NB4 (cell line): ENCODE data around the gene SYTL3.
"Not testable (repeated sequence)": the region's sequence is repeated elsewhere in the genome, so short reads cannot be mapped to it uniquely, and the experiment has no call there.

Experiments
- DNase-seq: peaks from one replicate; pipeline ENCODE4 v3.0.0; 2010; ENCODE audit warnings: low read depth
- H3K4me3 ChIP-seq: one replicate; pipeline ENCODE4 v1.5.1; 2011; ENCODE audit warnings: mild to moderate bottlenecking, low read depth, low read length, moderate library complexity
- MYC ChIP-seq: IDR thresholded peaks from 2 replicates; pipeline ENCODE4 v1.6.1; 2011; ENCODE audit warnings: low read depth, low read length
- POLR2A ChIP-seq: IDR thresholded peaks from 2 replicates; pipeline ENCODE4 v1.6.1; 2011; ENCODE audit warnings: mild to moderate bottlenecking; ENCODE audit not compliant: insufficient read length; ENCODE audit errors: extremely low read depth
- TF ChIP-seq, protein P1 (sequence below): IDR thresholded peaks from one replicate; pipeline ENCODE4 v1.5.1; 2012; ENCODE audit warnings: low read depth, low read length
- TF ChIP-seq, protein P2 (sequence below): IDR thresholded peaks from 2 replicates; pipeline ENCODE4 v1.6.1; 2011; ENCODE audit warnings: low read depth, low read length

SYTL3 gene

DNA sequence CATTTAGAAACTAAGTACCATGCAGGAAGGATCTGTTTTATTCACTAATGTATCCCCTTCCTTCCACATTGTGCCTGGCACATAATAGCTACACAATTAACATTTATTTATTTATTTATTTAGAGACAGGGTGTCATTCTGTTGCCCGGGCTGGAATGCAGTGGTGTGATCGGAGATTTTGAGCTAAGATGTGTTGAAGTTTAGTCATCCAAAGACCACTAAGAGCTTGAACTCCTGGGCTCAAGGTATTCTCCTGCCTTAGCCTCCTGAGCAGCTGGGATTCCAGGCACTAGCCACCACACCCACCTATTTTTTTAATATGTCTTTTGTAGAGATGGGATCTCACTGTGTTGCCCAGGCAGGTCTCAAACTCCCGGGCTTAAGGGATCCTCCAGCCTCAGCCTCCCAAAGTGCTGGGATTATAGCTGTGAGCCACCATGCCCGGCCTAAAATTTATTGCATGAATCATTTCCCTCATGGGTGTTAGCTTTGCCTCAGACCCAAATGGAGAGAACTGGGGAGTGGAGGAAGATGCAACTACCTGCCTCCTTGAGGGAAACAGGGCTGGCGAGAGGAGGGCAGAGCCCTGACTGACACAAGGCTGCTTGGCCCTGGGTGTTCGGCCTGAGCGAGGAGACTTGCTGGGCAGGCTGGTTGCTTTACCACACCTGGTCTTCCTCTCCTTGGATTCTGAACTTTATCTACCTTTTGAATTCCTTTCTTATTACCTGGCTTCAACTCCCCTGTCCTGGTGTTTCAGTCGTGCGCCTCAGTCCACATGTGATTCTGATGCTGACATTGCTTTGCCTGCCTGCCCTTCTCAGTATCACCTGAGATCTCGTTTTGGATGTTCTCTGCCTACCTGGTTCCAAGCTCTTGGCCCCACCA is 3.6 kb upstream of the SYTL3 start:
- TF ChIP-seq MYC: no peak
- TF ChIP-seq, protein P1, sequence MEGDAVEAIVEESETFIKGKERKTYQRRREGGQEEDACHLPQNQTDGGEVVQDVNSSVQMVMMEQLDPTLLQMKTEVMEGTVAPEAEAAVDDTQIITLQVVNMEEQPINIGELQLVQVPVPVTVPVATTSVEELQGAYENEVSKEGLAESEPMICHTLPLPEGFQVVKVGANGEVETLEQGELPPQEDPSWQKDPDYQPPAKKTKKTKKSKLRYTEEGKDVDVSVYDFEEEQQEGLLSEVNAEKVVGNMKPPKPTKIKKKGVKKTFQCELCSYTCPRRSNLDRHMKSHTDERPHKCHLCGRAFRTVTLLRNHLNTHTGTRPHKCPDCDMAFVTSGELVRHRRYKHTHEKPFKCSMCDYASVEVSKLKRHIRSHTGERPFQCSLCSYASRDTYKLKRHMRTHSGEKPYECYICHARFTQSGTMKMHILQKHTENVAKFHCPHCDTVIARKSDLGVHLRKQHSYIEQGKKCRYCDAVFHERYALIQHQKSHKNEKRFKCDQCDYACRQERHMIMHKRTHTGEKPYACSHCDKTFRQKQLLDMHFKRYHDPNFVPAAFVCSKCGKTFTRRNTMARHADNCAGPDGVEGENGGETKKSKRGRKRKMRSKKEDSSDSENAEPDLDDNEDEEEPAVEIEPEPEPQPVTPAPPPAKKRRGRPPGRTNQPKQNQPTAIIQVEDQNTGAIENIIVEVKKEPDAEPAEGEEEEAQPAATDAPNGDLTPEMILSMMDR: no peak
- no peak for TF ChIP-seq POLR2A
- TF ChIP-seq, protein P2, sequence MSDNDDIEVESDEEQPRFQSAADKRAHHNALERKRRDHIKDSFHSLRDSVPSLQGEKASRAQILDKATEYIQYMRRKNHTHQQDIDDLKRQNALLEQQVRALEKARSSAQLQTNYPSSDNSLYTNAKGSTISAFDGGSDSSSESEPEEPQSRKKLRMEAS: no peak
- no peak for DNase-seq
- no peak overlapping the region for H3K4me3 ChIP-seq

DNA sequence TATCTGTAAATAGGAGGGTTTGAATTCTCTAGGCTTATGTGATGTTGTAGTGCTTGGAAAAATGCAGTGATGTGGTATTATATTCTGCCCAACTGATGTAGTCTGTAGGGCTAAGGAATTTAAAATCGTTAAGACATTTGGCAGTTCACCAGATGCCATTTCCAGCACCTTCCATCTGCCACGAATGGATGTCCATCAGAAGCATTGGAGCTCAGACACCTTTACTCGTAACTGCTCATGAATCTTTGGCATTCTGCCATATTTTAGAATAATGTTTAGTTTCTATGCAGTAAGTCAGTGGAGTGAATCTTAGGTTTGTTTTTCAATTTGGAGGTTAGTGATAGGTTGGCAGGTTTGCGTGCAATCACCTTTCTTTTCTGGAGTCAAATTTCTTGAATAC is 2.4 kb upstream of the SYTL3 start:
- H3K4me3 ChIP-seq: no peak overlapping the region
- TF ChIP-seq, protein P1: no peak
- no peak for TF ChIP-seq POLR2A
- TF ChIP-seq MYC: no peak
- TF ChIP-seq, protein P2: no peak
- DNase-seq: no peak

DNA sequence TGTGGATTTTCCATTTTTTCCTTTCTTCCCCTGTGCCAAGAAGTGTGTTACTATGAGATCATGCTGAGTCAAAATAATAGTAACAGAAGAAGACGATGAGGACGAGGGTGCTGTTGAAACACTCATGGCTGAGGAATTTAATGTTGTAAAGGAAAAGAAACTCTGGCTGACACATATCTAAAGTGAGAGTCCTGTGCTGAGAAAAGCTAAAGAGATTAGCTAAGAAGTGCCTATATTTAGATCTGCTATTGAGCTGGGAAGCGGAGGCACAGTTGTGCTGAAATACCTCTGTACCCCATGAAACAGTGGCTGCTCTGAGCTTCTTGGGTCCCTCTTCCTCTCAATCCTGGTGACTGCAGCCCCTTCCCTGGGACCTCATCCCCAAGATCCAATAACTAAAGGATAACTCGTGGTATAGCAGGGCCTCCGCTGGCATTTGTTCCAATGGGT is 1.1 kb upstream of the SYTL3 start:
- TF ChIP-seq POLR2A (no peak), MYC (no peak)
- TF ChIP-seq, protein P2: no peak
- TF ChIP-seq, protein P1: no peak
- H3K4me3 ChIP-seq: no peak overlapping the region
- DNase-seq: no peak

DNA sequence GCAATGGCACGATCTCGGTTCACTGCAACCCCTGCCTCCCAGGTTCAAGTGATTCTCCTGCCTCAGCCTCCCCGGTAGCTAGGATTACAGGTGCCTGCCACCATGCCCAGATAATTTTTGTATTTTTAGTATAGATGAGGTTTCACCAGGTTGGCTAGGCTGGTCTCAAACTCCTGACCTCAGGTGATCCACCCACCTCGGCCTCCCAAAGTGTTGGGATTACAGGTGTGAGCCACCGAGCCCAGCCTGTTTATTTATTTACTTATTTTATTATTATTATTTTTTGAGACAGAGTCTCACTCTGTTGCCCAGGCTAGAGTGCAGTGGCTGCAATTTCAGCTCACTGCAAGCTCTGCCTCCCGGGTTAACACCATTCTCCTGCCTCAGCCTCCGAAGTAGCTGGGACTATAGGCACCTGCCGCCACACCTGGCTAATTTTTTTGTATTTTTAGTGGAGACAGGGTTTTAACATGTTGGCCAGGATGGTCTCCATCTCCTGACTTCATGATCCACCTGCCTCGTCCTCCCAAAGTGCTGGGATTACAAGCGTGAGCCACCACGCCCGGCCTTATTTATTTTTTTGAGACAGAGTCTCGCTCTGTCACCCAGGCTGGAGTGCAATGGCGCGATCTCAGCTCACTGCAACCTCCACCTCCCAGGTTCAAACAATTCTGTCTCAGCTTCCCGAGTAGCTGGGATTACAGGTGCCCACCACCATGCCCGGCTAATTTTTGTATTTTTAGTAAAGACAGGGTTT is 2.3 kb downstream of the SYTL3 start:
- not testable (repeated sequence) for H3K4me3 ChIP-seq, DNase-seq

DNA sequence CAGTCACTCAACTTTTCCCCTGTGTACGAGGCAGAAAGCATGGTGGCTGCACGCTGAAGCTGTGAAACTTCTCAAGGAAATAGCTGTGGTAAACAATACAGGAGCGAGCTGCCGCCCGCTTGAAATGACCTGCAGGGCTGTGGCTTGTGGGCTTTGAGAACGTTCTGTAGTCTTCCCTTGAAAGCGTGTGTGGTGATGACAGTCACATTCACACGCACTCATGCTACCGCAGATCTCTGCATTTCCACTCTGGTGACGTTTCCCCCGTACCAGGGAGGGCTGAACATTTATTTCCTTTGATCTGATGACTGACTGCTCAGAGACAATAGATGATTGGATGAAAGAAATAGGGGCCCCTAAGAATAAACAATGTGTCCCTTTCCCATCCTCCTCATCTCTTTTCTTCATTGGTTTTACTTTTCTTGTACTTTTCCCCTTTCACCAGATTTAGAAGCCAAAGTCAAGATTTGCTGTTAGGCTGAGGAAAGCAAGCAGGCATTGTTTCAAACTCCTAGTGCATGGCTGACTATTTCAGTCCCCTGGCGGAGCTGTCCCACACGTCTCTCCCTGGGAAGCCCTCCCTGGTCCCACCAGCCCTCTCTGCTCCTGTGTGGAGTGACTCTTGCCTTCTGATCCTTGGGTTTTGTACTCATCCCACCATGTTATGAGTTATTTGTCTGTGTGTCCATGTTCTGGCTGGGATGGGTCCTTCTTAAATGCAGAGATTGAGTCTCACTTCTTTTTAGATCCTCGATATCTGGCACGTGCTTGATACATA is 3.9 kb downstream of the SYTL3 start:
- TF ChIP-seq, protein P1: no peak
- no peak for TF ChIP-seq POLR2A
- TF ChIP-seq, protein P2: no peak
- TF ChIP-seq MYC: no peak
- H3K4me3 ChIP-seq: no peak overlapping the region
- peak; percentile 75 for DNase-seq
